HUES48 (cell line): ENCODE measurements around the gene SEC16B.

Experiments used
- H3K27ac ChIP-seq: one replicate; pipeline ENCODE4 v1.7.0; 2013; ENCODE audit warnings: low read depth, low read length, inconsistent platforms
- H3K27me3 ChIP-seq: 2 replicates; pipeline ENCODE4 v1.6.1; 2013; ENCODE audit warnings: mild to moderate bottlenecking, low read length; ENCODE audit not compliant: control insufficient read depth, insufficient read depth
- H3K36me3 ChIP-seq: 2 replicates; pipeline ENCODE4 v1.6.1; 2013; ENCODE audit warnings: low read length; ENCODE audit not compliant: control insufficient read depth, insufficient read depth
- H3K4me1 ChIP-seq: 2 replicates; pipeline ENCODE4 v1.6.1; 2013; ENCODE audit warnings: mild to moderate bottlenecking, low read length; ENCODE audit not compliant: control insufficient read depth, insufficient read depth
- H3K4me3 ChIP-seq: 2 replicates; pipeline ENCODE4 v1.5.1; 2013; ENCODE audit warnings: mild to moderate bottlenecking, low read depth, low read length
- H3K9ac ChIP-seq: 2 replicates; pipeline ENCODE4 v1.6.1; 2013; ENCODE audit warnings: mild to moderate bottlenecking, low read depth, low read length, moderate library complexity
- H3K9me3 ChIP-seq: 2 replicates; pipeline ENCODE4 v1.6.1; 2013; ENCODE audit warnings: low read length; ENCODE audit not compliant: control insufficient read depth, insufficient read depth

The SEC16B gene

DNA sequence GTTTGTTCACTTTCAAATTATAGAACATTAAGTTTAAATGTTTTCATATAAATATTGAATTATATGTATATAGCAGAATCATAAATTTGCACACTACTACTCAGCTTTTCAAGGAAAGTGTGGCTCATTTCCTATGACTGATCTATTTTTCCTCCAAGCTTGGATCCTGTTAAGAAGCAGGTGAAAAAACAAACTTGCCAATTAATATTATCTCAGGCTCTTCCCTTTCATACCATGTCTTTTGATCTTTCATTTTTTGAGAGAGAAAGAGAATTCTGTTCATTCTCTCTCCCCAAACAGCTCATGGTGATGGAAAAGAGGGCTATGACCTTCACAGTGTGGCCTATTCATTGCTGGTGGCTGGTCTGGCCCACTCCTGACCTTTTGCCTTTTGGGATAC, 43.7 kb downstream of the SEC16B start:
- Histone ChIP-seq H3K4me3 (no peak overlapping the region), H3K9ac (no peak overlapping the region), H3K27ac (no peak overlapping the region), H3K27me3 (no peaks in the 10 kb centered on the region), H3K4me1 (peaks cover 11% of the 10 kb centered on the region), H3K9me3 (no peaks in the 10 kb centered on the region), H3K36me3 (no peaks in the 10 kb centered on the region)

GRCh38 chr1:177925006-177925405, 44.9 kb downstream of the SEC16B start:
- no peaks in the 10 kb centered on the region for H3K27me3 ChIP-seq
- H3K9ac ChIP-seq, result no peak overlapping the region
- H3K4me1 ChIP-seq, result peaks cover 11% of the 10 kb centered on the region
- no peaks in the 10 kb centered on the region for H3K36me3 ChIP-seq
- H3K4me3 ChIP-seq, result no peak overlapping the region
- no peaks in the 10 kb centered on the region for H3K9me3 ChIP-seq
- H3K27ac ChIP-seq, result no peak overlapping the region

DNA sequence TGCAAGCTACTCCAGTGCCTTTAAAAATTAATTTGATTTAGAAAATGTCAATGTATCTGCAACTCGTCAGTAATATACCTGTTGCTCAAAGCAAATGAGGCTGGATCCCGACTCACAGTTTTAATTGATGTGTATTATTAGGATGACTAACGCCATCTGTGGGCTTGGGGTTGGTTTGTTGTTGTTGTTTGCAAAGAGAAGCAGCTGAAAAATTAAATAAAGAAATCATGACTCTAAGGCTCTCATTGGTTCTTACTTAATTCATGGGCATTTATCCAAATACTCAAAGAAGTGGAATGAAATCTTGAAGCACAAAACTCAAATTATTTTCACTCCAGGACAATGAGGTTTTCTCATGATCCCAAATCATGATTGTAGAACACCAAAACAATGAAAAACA, 46.4 kb downstream of the SEC16B start:
- Histone ChIP-seq H3K4me3 (no peak overlapping the region), H3K9me3 (no peaks in the 10 kb centered on the region), H3K36me3 (no peaks in the 10 kb centered on the region), H3K27ac (no peak overlapping the region), H3K4me1 (peaks cover 4% of the 10 kb centered on the region), H3K9ac (no peak overlapping the region), H3K27me3 (no peaks in the 10 kb centered on the region)

DNA sequence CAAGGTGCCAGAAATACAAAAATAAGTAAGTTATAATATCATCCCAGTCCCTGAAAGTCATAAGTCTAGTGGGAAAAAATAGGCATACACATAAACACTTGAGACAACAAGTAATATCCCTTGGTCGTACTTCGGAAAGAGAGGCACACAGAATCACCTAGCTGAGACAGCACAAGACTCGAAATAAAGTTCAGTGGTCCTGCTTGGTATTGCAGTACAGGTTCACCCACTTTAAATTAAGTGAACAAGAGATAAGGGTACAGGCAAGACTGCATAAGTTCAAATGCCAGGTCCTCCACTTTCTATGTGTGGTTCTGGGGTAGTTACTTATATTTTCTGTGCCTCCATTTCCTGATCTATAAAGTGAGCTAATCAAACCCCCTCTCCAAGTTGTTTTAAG, 47.6 kb downstream of the SEC16B start:
- Histone ChIP-seq H3K9ac (no peak overlapping the region), H3K27ac (no peak overlapping the region), H3K36me3 (no peaks in the 10 kb centered on the region), H3K4me1 (no peaks in the 10 kb centered on the region), H3K9me3 (no peaks in the 10 kb centered on the region), H3K27me3 (no peaks in the 10 kb centered on the region), H3K4me3 (no peak overlapping the region)

GRCh38 chr1:177921590-177921989, 48.3 kb downstream of the SEC16B start:
- H3K4me1 ChIP-seq, result no peaks in the 10 kb centered on the region
- no peaks in the 10 kb centered on the region for H3K27me3 ChIP-seq
- no peak overlapping the region for H3K27ac ChIP-seq
- H3K36me3 ChIP-seq, result no peaks in the 10 kb centered on the region
- no peak overlapping the region for H3K4me3 ChIP-seq
- no peaks in the 10 kb centered on the region for H3K9me3 ChIP-seq
- H3K9ac ChIP-seq, result no peak overlapping the region

DNA sequence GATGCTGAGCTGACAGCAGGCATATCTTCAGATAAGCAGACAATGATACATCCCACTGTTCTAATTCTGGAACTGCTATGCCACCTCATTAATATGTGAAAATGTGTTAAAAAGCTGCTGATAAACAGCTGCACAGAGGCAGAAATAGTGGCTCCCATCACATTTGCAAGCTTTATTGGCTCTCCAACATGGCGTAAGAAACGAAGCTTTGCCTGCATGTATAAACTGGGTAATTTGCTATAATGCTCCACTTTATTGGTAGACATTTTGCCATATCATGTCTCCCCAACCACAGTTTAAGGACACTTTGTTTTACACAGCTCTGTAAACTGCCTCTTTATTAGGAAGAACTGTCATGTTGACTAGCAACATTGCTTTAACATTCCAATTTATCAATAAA, 49.8 kb downstream of the SEC16B start:
- no peaks in the 10 kb centered on the region for H3K4me1 ChIP-seq
- no peak overlapping the region for H3K9ac ChIP-seq
- H3K9me3 ChIP-seq, result no peaks in the 10 kb centered on the region
- no peaks in the 10 kb centered on the region for H3K36me3 ChIP-seq
- no peak overlapping the region for H3K4me3 ChIP-seq
- no peak overlapping the region for H3K27ac ChIP-seq
- H3K27me3 ChIP-seq, result no peaks in the 10 kb centered on the region

- H3K27ac ChIP-seq, result no peak overlapping the region
- no peak overlapping the region for H3K4me3 ChIP-seq
- H3K36me3 ChIP-seq, result no peaks in the 10 kb centered on the region
- no peak overlapping the region for H3K9ac ChIP-seq
- H3K9me3 ChIP-seq, result no peaks in the 10 kb centered on the region
- H3K27me3 ChIP-seq, result peaks cover 6% of the 10 kb centered on the region; the same call in 1 of the 2 replicates
- no peaks in the 10 kb centered on the region for H3K4me1 ChIP-seq
Measured at GRCh38 chr1:177915641-177916040, 54.2 kb downstream of the SEC16B start.

DNA sequence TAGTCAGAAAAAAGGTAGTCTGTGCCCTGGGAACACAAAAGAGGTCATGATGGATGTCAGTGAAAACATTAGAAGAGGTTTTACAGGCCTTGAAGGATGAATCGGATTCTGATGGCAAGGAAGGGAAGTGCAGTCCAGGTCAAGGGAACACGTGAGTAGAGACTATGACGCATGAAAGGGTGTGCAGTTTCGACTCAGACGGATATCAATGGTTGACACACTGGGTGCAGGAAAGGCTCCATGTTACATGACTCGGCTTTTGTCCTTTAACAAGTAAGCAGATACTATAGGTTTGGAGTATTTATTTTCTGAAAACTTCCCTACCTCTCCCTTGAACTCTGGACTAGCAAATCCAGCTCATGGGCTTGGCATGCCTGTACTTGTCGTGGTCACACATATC, 55.3 kb downstream of the SEC16B start:
- no peaks in the 10 kb centered on the region for H3K4me1 ChIP-seq
- H3K27ac ChIP-seq, result no peak overlapping the region
- H3K9me3 ChIP-seq, result no peaks in the 10 kb centered on the region
- H3K9ac ChIP-seq, result no peak overlapping the region
- peaks cover 6% of the 10 kb centered on the region; the same call in 1 of the 2 replicates for H3K27me3 ChIP-seq
- H3K4me3 ChIP-seq, result no peak overlapping the region
- no peaks in the 10 kb centered on the region for H3K36me3 ChIP-seq

DNA sequence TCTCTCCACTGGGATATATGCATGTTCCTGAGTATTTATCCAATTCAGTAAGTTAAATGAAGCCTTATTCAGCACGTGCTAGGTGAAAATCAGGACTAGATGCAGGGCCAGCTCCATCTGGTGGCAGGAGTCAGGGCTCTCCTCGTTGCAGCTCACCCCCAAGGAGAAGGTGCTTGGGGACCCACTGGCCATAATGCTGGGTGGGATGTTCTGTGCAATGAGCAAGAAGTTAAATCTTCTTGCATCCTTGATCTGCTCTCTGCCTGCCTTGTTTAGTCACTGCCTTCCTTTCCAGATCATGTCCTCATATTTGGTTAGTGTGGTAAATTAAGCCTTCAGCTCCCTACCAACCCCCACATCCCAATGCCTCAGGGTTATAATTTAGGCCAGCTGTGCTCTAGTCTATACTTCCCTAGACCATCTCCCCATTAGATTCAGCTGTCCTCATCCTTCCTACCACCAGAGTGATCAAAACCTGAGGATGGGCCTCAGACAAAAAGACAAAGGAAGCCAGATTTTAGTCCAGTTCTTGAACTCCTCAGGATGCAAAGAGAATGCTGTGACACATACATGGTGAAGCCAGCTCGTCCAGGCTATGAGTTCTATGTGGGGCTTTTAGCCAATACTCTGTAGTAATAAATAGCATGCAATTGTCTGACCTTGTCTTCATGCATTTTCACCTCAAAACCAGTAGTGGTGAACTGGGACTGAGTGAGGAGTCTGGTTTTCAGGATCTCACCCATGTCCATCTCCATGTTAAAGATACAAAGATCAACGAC, 55.9 kb downstream of the SEC16B start:
- Histone ChIP-seq H3K27me3 (peaks cover 6% of the 10 kb centered on the region; the same call in 1 of the 2 replicates), H3K4me3 (no peak overlapping the region), H3K9ac (no peak overlapping the region), H3K9me3 (no peaks in the 10 kb centered on the region), H3K4me1 (no peaks in the 10 kb centered on the region), H3K36me3 (no peaks in the 10 kb centered on the region), H3K27ac (no peak overlapping the region)

DNA sequence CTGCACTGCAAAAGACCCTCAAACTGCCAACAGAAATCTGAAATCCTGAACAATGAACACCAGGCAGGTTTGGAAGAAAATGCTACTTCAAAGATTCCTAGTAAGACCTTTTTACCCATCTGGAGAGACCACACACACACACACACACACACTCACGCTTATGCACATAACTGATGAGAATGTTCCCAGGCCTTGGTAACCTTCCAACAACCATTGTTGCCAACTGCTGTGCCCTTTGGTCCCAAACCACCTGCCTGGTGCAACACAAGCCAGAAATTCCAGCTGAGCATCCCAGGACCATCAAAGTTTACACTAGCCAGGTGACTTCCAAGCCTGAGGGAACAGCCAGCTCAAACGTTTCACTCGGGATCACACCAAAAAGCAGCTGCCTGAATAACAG, 56.9 kb downstream of the SEC16B start:
- Histone ChIP-seq H3K9ac (no peak overlapping the region), H3K27ac (no peak overlapping the region), H3K9me3 (no peaks in the 10 kb centered on the region), H3K27me3 (peaks cover 6% of the 10 kb centered on the region; the same call in 1 of the 2 replicates), H3K36me3 (no peaks in the 10 kb centered on the region), H3K4me1 (no peaks in the 10 kb centered on the region), H3K4me3 (no peak overlapping the region)

GRCh38 chr1:177909416-177909815, 60.4 kb downstream of the SEC16B start:
- Histone ChIP-seq H3K27me3 (peaks cover 6% of the 10 kb centered on the region; the same call in 1 of the 2 replicates), H3K27ac (no peak overlapping the region), H3K36me3 (no peaks in the 10 kb centered on the region), H3K9me3 (no peaks in the 10 kb centered on the region), H3K9ac (no peak overlapping the region), H3K4me1 (no peaks in the 10 kb centered on the region), H3K4me3 (no peak overlapping the region)
